Central memory CD4-positive, alpha-beta T cell (primary cell): Measurements from ENCODE around the gene SPDYE5.
A peak's percentile ranks its signal among the peaks of the same experiment; 100 is the strongest.
"Not testable (repeated sequence)": the region's sequence is repeated elsewhere in the genome, so short reads cannot be mapped to it uniquely, and the experiment has no call there.

ENCODE experiments used
- DNase-seq: peaks from one replicate; pipeline ENCODE4 v3.0.0; 2022
- total RNA-seq, 3 experiments: gene quantifications; one replicate each; lab custom pipeline; 2026; lab: John Stamatoyannopoulos, UW

The SPDYE5 gene, protein sequence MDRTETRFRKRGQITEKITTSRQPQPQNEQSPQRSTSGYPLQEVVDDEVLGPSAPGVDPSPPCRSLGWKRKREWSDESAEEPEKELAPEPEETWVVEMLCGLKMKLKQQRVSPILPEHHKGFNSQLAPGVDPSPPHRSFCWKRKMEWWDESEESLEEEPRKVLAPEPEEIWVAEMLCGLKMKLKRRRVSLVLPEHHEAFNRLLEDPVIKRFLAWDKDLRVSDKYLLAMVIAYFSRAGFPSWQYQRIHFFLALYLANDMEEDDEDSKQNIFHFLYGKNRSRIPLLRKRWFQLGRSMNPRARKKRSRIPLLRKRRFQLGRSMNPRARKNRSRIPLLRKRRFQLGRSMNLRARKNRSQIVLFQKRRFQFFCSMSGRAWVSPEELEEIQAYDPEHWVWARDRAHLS
- 0 to 0.77 (median 0) reads per million in 3 experiments for total RNA-seq

DNA sequence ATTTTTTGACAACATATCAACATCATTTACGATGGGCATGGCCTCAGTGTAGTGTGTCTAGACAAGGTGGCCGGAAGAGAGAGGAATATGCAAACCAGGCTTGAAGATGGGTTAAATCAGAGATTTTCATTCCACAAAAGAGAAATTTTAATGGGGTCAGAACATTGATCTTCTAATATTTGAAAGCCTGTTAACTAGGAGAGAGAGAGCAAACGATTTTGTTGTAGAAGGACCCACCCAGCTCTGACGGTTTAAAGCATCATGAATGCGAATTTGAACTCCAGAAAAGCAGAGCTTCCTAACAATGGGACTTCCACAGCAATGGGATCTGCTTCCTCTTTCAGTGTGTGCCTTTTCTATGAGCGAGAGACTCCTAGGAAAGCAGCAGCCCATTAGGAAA is at the start of gene SPDYE5:
SPDYE5 (plus strand) TSS at position 301 of the 400 bp plus-strand sequence. CDS start 1,728 bp downstream, outside the sequence.
- not testable (repeated sequence) for DNase-seq

DNA sequence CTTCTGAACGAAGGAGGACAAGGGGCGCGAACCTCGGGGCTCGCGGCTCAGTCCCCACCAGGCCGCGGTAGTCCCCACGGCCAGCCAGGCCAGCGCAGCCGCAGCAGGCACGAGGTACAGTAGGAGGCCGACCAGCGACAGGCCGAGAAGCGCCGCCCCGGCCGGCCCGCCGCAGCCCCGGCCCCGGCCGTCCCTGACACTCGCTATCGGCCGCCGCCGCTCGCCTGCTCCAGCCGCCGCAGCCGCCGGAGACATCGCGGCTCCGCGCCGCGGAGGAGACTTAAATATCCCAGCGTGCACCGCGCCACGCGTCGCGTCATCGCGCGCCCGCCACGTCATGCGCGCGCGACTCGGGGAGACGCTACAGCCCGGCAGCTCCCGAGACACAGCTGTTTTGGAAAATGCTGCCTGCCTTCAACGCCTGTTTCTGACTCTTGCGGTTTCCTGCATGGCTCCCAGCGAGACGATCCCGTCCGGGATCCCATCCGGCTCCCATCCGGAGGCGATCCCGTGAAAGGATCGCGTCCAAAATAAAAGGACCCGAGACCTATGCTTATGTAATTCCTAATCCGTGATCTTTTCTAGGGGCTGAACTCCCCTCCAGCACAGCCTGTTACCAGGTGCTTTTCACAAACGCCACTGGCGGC is 49.5 kb upstream of the SPDYE5 start:
- peak; percentile 54 for DNase-seq

DNA sequence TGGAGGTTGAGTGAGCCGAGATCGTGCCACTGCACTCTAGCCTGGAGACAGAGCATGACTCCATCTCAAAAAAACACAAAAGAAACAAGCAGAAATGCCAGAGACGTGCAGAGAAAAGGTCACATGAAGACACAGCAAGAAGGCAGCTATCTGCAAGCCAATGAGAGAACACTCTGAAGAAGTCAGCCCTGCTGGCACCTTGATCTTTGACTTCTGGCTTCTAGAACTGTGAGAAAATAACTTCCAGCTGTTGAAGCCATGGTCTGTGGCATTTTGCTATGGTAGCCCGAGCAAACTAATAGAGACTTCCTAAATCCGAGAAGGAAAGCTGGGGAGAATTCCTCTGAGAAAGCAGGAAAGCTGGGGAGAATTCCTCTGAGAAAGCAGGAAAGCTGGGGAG is 42.2 kb upstream of the SPDYE5 start:
- DNase-seq, result not testable (repeated sequence)

DNA sequence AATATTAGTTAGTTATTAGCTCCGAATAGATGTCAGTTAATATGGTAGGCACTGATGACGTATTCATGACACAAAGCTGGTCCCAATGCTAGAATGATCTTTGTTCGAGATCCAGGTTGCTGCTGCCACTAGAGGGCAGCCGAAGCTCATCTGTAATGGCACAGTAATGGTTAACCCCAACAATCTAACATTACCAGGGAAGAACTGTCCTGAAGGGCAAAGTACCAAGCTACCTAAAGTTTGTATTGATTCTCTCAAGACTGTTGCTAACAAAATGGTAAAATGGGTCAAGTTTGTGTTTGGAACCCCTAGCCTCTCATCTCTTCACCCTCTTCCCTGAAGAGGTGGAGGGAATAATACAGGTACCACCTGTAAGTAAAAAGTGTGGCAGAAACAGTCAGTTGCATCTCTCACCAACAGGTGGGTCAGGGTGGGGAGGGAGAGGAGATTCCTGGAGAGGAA is 39.6 kb upstream of the SPDYE5 start:
- DNase-seq, result not testable (repeated sequence)

DNA sequence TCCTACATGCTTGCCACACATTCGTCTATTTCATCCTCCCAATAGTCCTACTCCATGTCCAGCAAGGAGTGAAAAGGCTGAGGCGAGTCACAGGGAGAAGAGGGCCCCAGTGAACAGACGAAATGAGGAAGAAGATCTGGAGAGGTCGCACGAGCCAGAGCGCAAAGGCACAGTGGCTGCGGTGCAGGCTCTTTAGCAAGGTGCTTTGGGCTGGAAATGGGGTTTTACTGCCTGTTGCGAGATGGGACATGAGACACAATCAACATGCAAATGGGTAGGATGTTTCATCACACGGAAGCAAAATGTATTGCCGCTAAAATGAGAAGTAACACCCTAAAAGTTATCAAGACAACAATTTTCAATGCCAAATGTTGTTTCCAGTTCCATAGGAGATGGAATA is 35.7 kb upstream of the SPDYE5 start:
- not testable (repeated sequence) for DNase-seq

DNA sequence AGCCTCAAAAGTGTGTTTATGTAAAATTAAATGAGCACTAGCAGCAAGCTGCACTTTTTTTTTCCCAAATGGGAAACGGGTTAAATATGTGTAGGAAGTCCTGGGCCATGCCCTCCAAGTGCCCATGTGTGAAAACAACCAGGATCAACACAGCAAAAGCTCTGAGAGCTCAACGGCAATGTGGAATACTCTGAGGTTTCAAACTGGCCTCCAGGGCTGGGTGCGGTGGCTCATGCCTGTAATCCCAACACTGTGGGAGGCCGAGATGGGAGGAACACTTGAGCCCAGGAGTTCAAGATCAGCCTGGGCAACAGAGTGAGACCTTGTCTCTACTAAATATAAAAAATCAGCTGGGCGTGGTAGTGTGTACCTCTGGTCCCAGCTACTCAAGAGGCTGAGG is 34.1 kb upstream of the SPDYE5 start:
- not testable (repeated sequence) for DNase-seq

DNA sequence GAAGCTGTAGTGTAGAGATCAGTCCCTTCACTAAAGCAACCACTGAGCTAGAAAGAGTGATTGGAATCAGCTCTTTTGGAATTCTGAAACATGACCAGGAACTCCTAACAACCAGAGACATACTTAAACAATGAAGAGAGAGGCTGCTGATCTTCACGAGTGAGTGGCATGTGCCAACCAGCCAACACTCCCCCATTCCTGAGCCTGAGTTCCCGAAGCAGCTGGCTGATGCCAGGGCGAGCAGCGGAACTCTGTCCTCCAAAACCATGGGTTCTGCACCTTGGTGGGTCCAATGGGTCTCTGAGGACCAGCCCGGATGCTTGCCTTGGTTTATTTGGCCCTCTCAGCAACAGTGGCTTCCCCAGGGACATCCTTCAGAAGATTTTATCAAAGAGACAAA is 31.6 kb upstream of the SPDYE5 start:
- DNase-seq, result not testable (repeated sequence)

DNA sequence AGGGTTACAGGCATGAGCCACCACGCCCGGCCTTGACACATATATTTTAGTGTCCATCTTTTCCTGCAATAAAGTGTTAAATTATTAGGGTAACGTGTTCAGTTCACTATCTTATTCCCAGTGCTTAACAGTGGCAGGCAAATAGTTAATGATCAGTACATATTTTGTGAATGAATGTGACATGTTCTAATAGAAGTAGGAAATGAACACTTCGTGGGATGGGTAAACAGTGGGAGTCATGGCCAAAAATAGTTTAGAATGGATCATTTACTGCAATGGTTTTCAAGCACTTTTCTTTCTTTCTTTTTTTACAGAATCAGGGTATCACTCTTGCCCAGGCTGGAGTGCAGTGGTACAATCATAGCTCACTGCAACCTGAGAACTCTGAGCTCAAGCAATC is 22.0 kb upstream of the SPDYE5 start:
- DNase-seq, result not testable (repeated sequence)

DNA sequence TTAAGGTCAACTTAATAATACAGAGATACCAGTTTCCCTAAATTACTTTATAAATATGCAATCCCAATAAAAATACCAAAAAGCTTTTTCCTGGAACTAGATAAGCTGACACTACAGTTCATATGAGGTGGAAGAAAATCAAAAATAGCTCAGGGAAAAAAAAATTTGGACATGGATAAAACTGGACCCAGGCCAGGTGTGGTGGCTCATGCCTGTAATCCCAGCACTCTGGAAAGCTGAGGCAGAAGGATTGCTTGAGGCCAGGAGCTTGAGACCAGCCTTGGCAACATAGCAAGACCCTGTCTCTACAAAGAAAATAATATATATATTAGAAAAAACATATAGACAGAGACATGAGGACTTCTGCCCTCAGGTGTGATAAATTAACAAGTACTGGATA is 14.7 kb upstream of the SPDYE5 start:
- not testable (repeated sequence) for DNase-seq

DNA sequence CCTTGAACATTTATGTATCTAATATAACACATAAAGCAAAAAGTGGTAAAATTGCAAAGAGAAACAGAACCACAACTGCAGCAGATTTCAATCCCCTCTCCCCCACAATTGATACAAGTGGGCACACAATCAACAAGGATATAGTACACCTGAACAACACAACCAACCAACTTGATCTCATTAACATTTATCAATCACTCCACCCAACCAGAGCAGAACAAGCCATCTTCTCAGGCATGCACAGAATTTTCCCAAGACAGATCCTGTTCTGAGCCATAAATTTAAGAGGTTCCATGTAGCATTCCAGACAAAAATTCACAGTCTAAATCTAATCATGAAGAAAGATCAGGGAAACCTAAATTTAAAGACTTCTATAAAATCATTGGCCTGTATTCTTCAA is 11.8 kb upstream of the SPDYE5 start:
- not testable (repeated sequence) for DNase-seq

DNA sequence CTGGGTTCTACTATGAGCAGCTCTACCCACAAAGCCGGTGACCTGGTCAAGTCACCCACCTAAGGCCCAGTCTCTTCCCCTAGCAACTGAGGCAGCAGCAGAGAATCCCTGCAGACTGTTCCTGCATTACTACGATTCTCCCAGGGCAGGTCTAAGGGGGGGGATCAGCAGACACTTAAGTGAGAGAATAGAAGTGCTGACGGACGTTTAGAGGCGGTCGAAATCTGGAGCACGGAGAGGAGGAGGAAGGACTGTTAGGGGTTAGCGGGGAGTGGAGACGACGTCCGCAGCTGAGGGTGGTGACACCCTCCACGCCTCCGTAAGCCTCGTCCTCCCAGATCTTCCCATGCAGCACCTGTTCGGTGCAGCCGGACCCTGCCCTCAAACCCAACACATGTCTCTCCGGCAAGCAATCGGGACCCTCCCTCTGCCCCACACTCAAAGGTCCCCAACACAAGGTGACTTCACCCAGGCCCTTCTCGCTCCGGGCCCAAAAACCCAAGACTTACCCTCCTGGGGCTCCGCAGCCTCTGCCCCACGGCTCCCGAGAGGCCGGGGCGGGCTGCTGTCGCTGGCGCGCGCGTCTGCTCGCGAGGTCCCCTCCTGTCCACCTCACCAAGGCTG is 6.7 kb upstream of the SPDYE5 start:
- peak; percentile 0 for DNase-seq

DNA sequence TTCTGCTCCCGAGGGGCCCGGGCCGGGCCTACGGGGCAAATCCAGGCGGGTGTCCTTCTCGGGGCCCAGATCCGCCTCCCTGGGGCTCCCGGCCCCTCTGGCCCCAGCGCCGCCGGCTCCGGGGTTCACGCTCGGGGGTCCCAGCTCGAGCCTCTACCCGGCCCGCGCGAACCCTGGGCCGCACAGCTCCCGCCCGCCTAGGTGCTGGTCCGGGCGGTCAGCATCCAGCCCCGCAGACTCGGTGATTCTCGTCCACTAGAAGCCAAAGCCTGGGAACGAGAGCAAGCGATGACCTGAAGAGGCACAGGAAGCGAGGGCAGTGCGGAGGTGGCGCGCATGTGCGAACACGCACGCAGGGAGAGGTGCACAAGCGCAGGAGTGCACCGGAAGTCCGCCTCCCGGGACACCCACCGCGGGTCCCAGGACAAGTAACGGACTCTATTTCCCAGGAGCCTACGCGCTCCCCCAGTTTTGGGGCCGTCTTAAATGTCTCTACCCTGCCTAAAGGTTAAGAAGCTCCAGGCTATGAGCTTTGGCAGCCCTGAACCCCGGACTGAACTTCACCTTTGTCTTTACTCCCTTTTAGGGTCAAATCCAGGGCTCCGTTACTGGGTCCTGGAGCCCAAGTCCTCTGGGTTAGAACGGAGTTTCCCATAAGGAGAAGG is 6.0 kb upstream of the SPDYE5 start, which contains the start of gene POM121C:
POM121C (minus strand) TSS at position 321 of the 665 bp plus-strand sequence. CDS start 44,803 bp downstream, outside the sequence.
- peak; percentile 82 for DNase-seq

DNA sequence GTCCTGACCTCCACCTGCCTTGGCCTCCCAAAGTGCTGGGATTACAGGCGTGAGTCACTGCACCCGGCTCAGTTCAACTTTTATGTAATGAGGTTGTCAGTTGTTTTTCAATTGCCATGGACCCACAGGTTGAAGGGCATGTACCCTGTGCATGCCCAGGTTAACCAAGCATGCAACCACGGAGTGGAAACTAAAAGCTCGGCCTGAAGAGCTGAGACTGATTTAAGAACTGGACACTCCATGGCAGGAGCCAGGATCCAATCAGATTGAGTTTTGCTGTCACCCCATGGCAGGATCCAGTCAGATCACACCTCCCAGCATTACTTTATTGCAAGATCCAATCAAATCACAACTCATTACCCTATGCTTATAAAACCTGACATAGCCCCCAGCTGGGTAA is 16.9 kb downstream of the SPDYE5 start:
- not testable (repeated sequence) for DNase-seq

DNA sequence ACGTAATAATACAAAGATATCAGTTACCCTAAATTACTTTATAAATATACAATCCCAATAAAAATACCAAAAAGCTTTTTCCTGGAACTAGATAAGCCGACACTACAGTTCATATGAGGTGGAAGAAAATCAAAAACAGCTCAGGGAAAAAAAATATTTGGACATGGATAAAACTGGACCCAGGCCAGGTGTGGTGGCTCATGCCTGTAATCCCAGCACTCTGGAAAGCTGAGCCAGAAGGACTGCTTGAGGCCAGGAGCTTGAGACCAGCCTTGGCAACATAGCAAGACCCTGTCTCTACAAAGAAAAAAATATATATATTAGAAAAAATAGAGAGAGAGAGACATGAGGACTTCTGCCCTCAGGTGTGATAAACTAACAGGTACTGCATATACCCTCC is 26.7 kb downstream of the SPDYE5 start:
- DNase-seq, result not testable (repeated sequence)

DNA sequence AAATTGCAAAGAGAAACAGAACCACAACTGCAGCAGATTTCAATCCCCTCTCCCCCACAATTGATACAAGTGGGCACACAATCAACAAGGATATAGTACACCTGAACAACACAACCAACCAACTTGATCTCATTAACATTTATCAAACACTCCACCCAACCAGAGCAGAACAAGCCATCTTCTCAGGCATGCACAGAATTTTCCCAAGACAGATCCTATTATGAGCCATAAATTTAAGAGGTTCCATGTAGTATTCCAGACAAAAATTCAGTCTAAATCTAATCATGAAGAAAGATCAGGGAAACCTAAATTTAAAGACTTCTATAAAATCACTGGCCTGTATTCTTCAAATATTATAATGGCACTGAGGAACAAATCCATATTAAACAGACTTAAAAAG is 29.6 kb downstream of the SPDYE5 start:
- not testable (repeated sequence) for DNase-seq

DNA sequence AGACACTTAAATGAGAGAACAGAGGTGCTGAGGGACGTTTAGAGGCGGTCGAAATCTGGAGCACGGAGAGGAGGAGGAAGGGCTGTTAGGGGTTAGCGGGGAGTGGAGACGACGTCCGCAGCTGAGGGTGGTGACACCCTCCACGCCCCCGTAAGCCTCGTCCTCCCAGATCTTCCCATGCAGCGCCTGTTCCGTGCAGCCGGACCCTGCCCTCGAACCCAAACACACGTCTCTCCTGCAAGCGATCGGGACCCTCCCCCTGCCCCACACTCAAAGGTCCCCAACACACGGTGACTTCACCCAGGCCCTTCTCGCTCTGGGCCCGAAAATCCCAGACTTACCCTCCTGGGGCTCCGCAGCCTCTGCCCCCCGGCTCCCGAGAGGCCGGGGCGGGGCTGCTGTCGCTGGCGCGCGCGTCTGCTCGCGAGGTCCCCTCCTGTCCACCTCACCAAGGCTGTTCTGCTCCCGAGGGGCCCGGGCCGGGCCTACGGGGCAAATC is 35.2 kb downstream of the SPDYE5 start:
- DNase-seq, result not testable (repeated sequence)

DNA sequence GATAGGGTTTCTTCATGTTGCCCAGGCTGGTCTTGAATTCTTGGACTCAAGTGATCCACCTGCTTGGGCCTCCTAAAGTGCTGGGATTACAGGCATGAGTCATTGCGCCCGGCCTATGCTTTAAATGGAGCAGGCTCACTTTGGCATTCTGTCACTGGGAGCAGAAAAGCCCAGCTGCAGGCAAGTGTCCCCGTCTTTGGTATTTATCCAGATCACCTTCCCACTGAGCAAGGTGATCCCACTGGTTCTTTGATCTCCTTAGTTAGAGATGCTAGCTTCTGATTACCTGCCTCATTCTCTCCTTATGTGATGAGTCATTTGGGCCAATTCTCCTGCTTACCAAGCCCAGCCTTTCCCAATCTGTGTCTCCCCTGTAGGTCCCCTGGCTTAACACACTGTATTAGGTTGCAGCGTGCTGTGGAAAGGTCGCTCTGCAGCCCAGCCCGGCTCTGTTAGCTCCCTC is 39.3 kb downstream of the SPDYE5 start:
- no peak for DNase-seq

DNA sequence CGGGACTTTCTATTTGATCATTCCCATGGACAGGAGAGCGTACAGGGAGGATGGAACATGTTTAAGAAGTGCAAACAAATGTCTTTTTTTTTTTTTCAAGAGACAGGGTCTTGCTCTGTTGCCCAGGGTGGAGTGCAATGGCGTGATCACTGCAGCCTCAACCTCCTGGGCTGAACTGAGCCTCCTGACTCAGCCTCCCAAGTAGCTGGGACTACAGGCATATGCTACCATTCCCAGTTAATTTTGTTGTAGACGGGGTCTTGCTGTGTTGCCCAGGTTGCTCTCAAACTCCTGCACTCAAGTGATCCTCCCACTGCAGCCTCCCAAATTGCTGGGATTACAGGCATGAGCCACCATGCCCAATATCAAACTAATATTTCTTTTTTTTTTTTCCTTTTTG is 40.5 kb downstream of the SPDYE5 start:
- no peak for DNase-seq

DNA sequence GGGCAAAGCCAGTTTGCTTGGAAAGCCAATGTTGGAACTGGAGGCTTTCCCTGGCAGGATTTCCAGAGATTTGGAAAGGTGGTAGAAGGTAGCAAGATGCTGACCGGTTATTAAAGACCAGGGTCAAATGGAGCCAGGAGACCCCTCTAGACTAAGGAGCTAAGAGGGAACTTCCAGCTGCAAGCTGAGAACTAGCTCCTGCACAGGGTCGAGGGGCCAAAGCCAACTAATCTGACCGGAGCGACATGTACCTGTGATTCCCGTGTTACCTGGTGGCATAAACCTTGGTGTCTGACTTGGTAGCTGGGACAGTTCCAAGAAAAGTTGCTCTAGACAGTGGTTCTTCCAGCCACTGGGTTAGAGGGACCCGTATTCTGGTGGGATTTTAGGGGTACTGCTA is 41.8 kb downstream of the SPDYE5 start:
- no peak for DNase-seq

DNA sequence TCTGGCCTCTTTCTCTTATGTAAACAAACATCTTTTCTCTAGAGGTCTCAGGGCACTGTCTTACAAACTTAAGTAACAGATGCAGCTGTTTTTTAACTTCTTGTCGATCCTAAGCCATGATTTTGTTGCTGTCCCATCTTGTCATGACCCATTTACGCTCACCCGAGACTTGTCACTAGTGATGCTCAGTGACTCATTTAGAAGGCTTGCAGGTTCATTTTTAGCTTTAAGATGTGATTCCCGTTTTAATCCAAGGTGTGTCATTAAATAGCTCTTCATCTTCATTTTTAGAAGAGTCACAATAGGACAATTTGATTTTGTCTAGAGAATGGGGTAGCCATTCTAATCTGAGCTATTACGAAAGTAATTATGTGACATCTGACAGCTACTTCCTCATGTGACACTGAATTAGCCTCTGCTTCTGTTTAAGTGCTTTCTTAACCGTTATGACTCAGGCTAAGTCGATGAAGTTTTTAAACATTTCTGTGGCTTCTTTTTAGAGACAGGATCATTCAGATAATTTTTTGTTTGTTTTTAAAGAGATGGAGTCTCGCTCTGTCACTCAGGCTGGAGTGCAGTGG is 42.7 kb downstream of the SPDYE5 start:
- no peak for DNase-seq

DNA sequence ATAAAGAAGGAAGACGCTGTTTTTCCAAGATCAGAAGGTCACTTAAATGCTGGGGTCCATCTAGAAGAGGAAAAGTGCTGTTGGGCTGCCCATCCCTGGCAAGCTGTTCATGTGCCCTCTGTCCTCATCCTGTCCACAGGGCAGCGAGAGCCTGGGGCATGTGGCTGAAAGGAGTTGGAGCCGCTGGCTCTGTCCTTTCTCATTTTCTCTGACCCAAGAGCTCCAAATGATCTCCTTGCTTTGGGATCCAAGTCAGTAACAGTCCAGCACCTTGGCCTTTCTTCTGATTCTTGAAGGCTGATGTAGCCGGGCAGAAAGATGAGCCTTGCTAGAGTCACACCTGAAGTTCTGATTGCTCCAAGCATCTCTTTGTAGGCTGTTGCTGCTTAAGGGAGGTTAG is 44.4 kb downstream of the SPDYE5 start:
- no peak for DNase-seq

DNA sequence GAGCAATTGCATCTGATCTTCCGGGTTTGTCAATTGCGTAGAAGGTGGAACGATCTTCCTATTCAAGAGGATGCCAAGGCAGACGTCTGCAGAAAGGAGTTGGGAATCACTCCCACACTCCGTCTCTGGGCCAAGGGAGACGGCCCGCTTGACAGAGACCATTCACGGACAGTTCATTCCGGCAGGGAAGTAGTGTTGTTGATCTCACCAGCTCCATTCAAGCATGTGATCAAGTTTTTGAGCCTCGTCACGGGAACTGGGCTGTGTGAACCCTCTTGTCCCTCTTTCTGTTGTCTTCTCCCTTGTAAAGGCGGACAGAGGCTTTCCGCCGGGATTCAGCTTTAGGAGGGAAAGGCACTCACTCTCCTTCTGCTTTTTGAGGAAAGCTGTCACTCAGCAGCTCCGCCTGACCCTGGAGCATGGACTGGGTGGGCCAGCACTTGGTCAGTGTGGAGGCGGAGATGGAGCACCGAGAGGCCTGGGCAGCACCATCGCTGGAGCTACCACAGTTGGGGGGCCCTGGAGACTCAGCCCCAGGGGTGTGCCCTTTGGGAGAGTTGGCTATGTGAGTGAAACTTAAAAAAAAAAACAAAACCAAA is 44.9 kb downstream of the SPDYE5 start:
- DNase-seq, result no peak
